ENCODE results near the gene DISC1.

DNA sequence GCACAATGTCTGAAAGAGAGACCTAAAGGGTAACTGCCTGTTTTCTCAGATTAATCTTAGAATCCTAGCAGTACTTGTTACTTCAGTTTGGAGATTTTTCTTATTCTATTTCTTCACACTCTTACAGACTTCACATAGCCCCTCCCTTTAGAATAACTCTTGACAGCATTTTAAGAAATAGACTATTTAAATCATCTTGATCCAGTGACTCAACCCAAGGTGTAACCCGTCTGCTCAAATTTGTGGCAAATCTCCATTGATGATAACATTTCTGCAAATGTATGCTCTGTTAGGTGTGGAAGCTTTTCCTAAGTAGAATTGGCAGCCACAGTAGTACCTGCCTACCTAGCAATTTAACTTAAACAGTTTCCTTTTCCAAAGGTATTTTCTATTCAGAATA, 391.2 kb downstream of the DISC1 start:
- TF ChIP-seq, protein P1, sequence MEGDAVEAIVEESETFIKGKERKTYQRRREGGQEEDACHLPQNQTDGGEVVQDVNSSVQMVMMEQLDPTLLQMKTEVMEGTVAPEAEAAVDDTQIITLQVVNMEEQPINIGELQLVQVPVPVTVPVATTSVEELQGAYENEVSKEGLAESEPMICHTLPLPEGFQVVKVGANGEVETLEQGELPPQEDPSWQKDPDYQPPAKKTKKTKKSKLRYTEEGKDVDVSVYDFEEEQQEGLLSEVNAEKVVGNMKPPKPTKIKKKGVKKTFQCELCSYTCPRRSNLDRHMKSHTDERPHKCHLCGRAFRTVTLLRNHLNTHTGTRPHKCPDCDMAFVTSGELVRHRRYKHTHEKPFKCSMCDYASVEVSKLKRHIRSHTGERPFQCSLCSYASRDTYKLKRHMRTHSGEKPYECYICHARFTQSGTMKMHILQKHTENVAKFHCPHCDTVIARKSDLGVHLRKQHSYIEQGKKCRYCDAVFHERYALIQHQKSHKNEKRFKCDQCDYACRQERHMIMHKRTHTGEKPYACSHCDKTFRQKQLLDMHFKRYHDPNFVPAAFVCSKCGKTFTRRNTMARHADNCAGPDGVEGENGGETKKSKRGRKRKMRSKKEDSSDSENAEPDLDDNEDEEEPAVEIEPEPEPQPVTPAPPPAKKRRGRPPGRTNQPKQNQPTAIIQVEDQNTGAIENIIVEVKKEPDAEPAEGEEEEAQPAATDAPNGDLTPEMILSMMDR (IDR thresholded peaks at IDR 0.05), result no peak
- no peak for TF ChIP-seq POLR2A (IDR thresholded peaks at IDR 0.05)
